GM23338 (cell line): Measurements from ENCODE around the gene BAHCC1. TPM values are rescaled to one million over a fixed set of nuclear protein-coding genes. Genes with fewer than 3 reads are reported as not detected.

Source experiments
- ATAC-seq: fragments of 200-7000 bp; cut with Tn5 transposase; 3 replicates; pipeline ENCODE4 v1.9.1; 2020
- DNase-seq: peaks from one replicate; pipeline ENCODE4 v3.0.0-alpha.2; 2015; ENCODE audit warnings: low spot score
- H2AFZ ChIP-seq: fragments of 200-600 bp; sonication (generic); 2 replicates; pipeline ENCODE4 v1.8.0; 2016; ENCODE audit warnings: antibody characterized with exemption, mild to moderate bottlenecking, moderate library complexity
- H3F3A ChIP-seq: fragments of 200-600 bp; sonication (generic); replicated peaks from 2 replicates; pipeline ENCODE4 v1.8.0; 2017; ENCODE audit warnings: antibody characterized with exemption, mixed run types, low read depth
- H3K27ac ChIP-seq: fragments of 200-600 bp; sonication (generic); 2 replicates; pipeline ENCODE4 v1.6.1; 2016; ENCODE audit warnings: low read depth
- H3K27me3 ChIP-seq: fragments of 200-600 bp; sonication (generic); 2 replicates; pipeline ENCODE4 v1.8.0; 2016; ENCODE audit warnings: mild to moderate bottlenecking, mixed run types, moderate library complexity; ENCODE audit not compliant: insufficient read depth
- H3K36me3 ChIP-seq: fragments of 200-600 bp; sonication (generic); 2 replicates; pipeline ENCODE4 v1.8.0; 2016; ENCODE audit warnings: mild to moderate bottlenecking; ENCODE audit not compliant: insufficient read depth
- H3K4me1 ChIP-seq: fragments of 200-600 bp; sonication (generic); 2 replicates; pipeline ENCODE4 v1.8.0; 2016; ENCODE audit warnings: mild to moderate bottlenecking, moderate library complexity; ENCODE audit not compliant: insufficient read depth
- H3K4me2 ChIP-seq: fragments of 200-600 bp; sonication (generic); 2 replicates; pipeline ENCODE4 v1.7.1; 2017; ENCODE audit warnings: mixed run types
- H3K4me3 ChIP-seq: fragments of 200-600 bp; sonication (generic); 2 replicates; pipeline ENCODE4 v1.6.1; 2016; ENCODE audit warnings: mixed run types
- H3K79me2 ChIP-seq: fragments of 200-600 bp; sonication (generic); replicated peaks from 2 replicates; pipeline ENCODE4 v1.8.0; 2017; ENCODE audit warnings: mild to moderate bottlenecking; ENCODE audit not compliant: insufficient read depth
- H3K9me2 ChIP-seq: fragments of 200-600 bp; sonication (generic); 2 replicates; pipeline ENCODE4 v1.8.0; 2017; ENCODE audit not compliant: insufficient read depth
- H4K20me1 ChIP-seq: fragments of 200-600 bp; sonication (generic); replicated peaks from 2 replicates; pipeline ENCODE4 v1.8.0; 2017; ENCODE audit warnings: mild to moderate bottlenecking; ENCODE audit not compliant: insufficient read depth
- H3K27ac Mint-ChIP-seq: 2 replicates; pipeline ENCODE4 v1.8.0; 2020; ENCODE audit warnings: inconsistent platforms, mild to moderate bottlenecking, moderate library complexity, mixed read lengths
- H3K27me3 Mint-ChIP-seq: 3 replicates; pipeline ENCODE4 v1.8.0; 2022; ENCODE audit warnings: low read depth, mild to moderate bottlenecking, moderate library complexity, mixed read lengths, inconsistent platforms; ENCODE audit not compliant: insufficient read depth, poor library complexity
- H3K36me3 Mint-ChIP-seq: 3 replicates; pipeline ENCODE4 v1.8.0; 2021; ENCODE audit warnings: low read depth, mild to moderate bottlenecking, inconsistent platforms, moderate library complexity, mixed read lengths
- H3K4me1 Mint-ChIP-seq: 3 replicates; pipeline ENCODE4 v1.8.0; 2020; ENCODE audit warnings: mild to moderate bottlenecking, inconsistent platforms, mixed read lengths
- H3K4me3 Mint-ChIP-seq: 3 replicates; pipeline ENCODE4 v1.8.0; 2021; ENCODE audit warnings: moderate library complexity, mild to moderate bottlenecking, inconsistent platforms, mixed read lengths
- H3K9me3 Mint-ChIP-seq: 3 replicates; pipeline ENCODE4 v1.8.0; 2020; ENCODE audit warnings: moderate library complexity, mild to moderate bottlenecking, inconsistent platforms, mixed read lengths
- CREB1 ChIP-seq: fragments of 250-450 bp; sonication (Bioruptor Pico); IDR thresholded peaks from 2 replicates; pipeline ENCODE4 v1.5.0; 2020; ENCODE audit warnings: low read depth, mild to moderate bottlenecking, moderate library complexity
- EZH2 ChIP-seq: fragments of 200-600 bp; sonication (generic); IDR thresholded peaks from one replicate; pipeline ENCODE4 v1.8.0; 2017; ENCODE audit warnings: antibody characterized with exemption, mild to moderate bottlenecking, low read depth; ENCODE audit not compliant: unreplicated experiment
- JUNB ChIP-seq: IDR thresholded peaks from one replicate; pipeline ENCODE4 v1.6.1; 2016; ENCODE audit warnings: antibody characterized with exemption; ENCODE audit not compliant: unreplicated experiment
- NANOG ChIP-seq: IDR thresholded peaks from 2 replicates; pipeline ENCODE4 v1.6.1; 2016; ENCODE audit warnings: antibody characterized with exemption, borderline replicate concordance
- POLR2AphosphoS5 ChIP-seq: IDR thresholded peaks from 2 replicates; pipeline ENCODE4 v1.6.1; 2016; ENCODE audit warnings: antibody characterized with exemption, low read depth
- ZNF114 ChIP-seq: fragments of 250-450 bp; sonication (Bioruptor Pico); IDR thresholded peaks from 2 replicates; pipeline ENCODE4 v1.5.0; 2020; ENCODE audit warnings: mild to moderate bottlenecking, moderate library complexity
- polyA plus RNA-seq: library from polyadenylated mRNA; unstranded; fragments of >200 nt; fragmentation: Nextera tagmentation; extraction: Ambion mirVana; gene quantifications from 2 replicates; pipeline ENCODE4 v1.2.1, GENCODE V29; 2016
- total RNA-seq: library from RNA; depleted of rRNA; stranded (reverse); fragments of >200 nt; shearing (Covaris generic); gene quantifications from 2 replicates; pipeline ENCODE4 v1.2.3, GENCODE V29; 2014
- TF ChIP-seq, protein P1 (sequence below), 2 experiments: fragments of 200-600 bp in 1 of 2; sonication (generic) in 1 of 2; conservative IDR thresholded peaks; 2 replicates each; pipeline versions ENCODE4 v1.5.1 to v1.6.1; 2016 to 2017; ENCODE audit warnings: antibody characterized with exemption in 2 of 2, low read depth in 2 of 2, mild to moderate bottlenecking in 2 of 2, moderate library complexity in 1 of 2
- TF ChIP-seq, protein P2 (sequence below): IDR thresholded peaks from 2 replicates; pipeline ENCODE4 v1.6.1; 2016; ENCODE audit warnings: antibody characterized with exemption
- TF ChIP-seq, protein P3 (sequence below): fragments of 250-450 bp; sonication (Bioruptor Pico); IDR thresholded peaks from 2 replicates; pipeline ENCODE4 v1.5.0; 2020; ENCODE audit warnings: mild to moderate bottlenecking, moderate library complexity

The BAHCC1 gene
- total and polyA plus RNA-seq, 2 experiments from 2014 or later, result 0.24 to 1.1 TPM

DNA sequence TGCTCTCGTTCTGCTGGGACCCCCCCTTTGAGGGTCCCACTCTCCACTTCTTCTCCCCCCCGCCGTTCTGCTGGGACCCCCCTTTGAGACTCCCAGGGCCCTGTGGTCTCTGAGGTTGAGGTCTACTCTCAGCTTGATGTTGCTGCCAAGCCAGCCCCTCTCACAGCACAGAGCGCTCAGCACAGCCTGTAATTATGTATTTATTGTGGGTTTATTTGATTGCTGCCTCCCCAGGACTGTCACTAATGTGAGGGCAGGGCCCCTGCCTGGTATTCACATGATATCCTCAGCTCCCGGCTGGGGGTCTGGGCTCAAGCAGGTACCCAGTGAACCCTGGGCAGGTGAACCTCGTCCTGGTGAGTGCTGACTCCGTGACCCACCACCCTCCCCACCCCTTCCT, 81.9 kb downstream of the BAHCC1 start:
- TF ChIP-seq JUNB (no peak), EZH2 (no peak), POLR2AphosphoS5 (no peak)
- TF ChIP-seq, protein P1, sequence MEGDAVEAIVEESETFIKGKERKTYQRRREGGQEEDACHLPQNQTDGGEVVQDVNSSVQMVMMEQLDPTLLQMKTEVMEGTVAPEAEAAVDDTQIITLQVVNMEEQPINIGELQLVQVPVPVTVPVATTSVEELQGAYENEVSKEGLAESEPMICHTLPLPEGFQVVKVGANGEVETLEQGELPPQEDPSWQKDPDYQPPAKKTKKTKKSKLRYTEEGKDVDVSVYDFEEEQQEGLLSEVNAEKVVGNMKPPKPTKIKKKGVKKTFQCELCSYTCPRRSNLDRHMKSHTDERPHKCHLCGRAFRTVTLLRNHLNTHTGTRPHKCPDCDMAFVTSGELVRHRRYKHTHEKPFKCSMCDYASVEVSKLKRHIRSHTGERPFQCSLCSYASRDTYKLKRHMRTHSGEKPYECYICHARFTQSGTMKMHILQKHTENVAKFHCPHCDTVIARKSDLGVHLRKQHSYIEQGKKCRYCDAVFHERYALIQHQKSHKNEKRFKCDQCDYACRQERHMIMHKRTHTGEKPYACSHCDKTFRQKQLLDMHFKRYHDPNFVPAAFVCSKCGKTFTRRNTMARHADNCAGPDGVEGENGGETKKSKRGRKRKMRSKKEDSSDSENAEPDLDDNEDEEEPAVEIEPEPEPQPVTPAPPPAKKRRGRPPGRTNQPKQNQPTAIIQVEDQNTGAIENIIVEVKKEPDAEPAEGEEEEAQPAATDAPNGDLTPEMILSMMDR (conservative IDR thresholded peaks at IDR 0.05; ENCODE audit: low read depth in 2 of 2), result no peak
- no peaks in the 10 kb centered on the region for H3K36me3 ChIP-seq
- no peaks in the 10 kb centered on the region for H3K9me2 ChIP-seq
- no peaks in the 10 kb centered on the region; the same call in 2 of the 3 replicates for H3K36me3 Mint-ChIP-seq
- H3K79me2 ChIP-seq, result no peaks in the 10 kb centered on the region
- DNase-seq, result no peak
- H2AFZ ChIP-seq, result no peak overlapping the region
- no peaks in the 10 kb centered on the region for H3K4me1 ChIP-seq
- no peak overlapping the region for H3K27ac Mint-ChIP-seq
- no peak overlapping the region for H3K4me3 ChIP-seq
- peaks cover 23% of the 10 kb centered on the region for H3K27me3 ChIP-seq
- H3K4me2 ChIP-seq, result no peak overlapping the region
- H4K20me1 ChIP-seq, result no peaks in the 10 kb centered on the region
- H3F3A ChIP-seq, result no peaks in the 10 kb centered on the region
- H3K9me3 Mint-ChIP-seq, result peaks cover 4% of the 10 kb centered on the region; the same call in 1 of the 3 replicates
- H3K27me3 Mint-ChIP-seq, result peaks cover 27% of the 10 kb centered on the region
- H3K4me3 Mint-ChIP-seq, result no peak overlapping the region
- no peaks in the 10 kb centered on the region; the same call in 2 of the 3 replicates for H3K4me1 Mint-ChIP-seq
- no peak overlapping the region for H3K27ac ChIP-seq
- ATAC-seq, result no peak

DNA sequence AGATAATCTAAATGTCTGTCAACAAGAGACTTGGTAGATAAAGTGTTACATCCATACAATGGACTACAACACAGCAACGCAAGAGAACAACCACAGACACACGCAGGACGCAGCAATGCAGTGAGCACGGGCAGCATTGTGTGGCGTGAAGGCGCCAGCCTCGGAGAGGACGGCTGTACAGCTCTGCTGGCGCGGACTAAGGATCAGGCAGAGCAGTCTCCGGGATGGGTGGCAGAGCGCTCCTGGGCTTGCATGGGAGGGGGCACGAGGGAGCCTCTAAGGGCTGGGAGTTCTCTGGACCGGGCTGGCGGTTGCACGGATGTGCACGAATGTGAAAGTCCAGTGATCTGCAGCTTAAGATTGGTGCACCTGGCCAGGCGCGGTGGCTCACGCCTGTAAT, 82.9 kb downstream of the BAHCC1 start:
- Histone ChIP-seq H4K20me1 (no peaks in the 10 kb centered on the region), H3K27me3 (peaks cover 32% of the 10 kb centered on the region), H3K36me3 (no peaks in the 10 kb centered on the region), H3F3A (no peaks in the 10 kb centered on the region), H3K4me1 (no peaks in the 10 kb centered on the region; the same call in 1 of the 2 replicates), H3K79me2 (no peaks in the 10 kb centered on the region), H3K4me3 (no peak overlapping the region), H3K9me2 (no peaks in the 10 kb centered on the region), H3K4me2 (no peak overlapping the region), H3K27ac (no peak overlapping the region), H2AFZ (no peak overlapping the region)
- DNase-seq (no peak), ATAC-seq (no peak)
- Mint-ChIP-seq H3K27ac (no peak overlapping the region), H3K36me3 (no peaks in the 10 kb centered on the region; the same call in 2 of the 3 replicates), H3K9me3 (peaks cover 3% of the 10 kb centered on the region; the same call in 1 of the 3 replicates), H3K4me1 (no peaks in the 10 kb centered on the region; the same call in 2 of the 3 replicates), H3K27me3 (peaks cover 33% of the 10 kb centered on the region), H3K4me3 (no peak overlapping the region)
- no peak for TF ChIP-seq ZNF114 (CRISPR knock-in tag)
- no peak for TF ChIP-seq CREB1
- TF ChIP-seq, protein P2, sequence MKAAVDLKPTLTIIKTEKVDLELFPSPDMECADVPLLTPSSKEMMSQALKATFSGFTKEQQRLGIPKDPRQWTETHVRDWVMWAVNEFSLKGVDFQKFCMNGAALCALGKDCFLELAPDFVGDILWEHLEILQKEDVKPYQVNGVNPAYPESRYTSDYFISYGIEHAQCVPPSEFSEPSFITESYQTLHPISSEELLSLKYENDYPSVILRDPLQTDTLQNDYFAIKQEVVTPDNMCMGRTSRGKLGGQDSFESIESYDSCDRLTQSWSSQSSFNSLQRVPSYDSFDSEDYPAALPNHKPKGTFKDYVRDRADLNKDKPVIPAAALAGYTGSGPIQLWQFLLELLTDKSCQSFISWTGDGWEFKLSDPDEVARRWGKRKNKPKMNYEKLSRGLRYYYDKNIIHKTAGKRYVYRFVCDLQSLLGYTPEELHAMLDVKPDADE, result no peak
- TF ChIP-seq POLR2AphosphoS5, result no peak
- TF ChIP-seq, protein P3, sequence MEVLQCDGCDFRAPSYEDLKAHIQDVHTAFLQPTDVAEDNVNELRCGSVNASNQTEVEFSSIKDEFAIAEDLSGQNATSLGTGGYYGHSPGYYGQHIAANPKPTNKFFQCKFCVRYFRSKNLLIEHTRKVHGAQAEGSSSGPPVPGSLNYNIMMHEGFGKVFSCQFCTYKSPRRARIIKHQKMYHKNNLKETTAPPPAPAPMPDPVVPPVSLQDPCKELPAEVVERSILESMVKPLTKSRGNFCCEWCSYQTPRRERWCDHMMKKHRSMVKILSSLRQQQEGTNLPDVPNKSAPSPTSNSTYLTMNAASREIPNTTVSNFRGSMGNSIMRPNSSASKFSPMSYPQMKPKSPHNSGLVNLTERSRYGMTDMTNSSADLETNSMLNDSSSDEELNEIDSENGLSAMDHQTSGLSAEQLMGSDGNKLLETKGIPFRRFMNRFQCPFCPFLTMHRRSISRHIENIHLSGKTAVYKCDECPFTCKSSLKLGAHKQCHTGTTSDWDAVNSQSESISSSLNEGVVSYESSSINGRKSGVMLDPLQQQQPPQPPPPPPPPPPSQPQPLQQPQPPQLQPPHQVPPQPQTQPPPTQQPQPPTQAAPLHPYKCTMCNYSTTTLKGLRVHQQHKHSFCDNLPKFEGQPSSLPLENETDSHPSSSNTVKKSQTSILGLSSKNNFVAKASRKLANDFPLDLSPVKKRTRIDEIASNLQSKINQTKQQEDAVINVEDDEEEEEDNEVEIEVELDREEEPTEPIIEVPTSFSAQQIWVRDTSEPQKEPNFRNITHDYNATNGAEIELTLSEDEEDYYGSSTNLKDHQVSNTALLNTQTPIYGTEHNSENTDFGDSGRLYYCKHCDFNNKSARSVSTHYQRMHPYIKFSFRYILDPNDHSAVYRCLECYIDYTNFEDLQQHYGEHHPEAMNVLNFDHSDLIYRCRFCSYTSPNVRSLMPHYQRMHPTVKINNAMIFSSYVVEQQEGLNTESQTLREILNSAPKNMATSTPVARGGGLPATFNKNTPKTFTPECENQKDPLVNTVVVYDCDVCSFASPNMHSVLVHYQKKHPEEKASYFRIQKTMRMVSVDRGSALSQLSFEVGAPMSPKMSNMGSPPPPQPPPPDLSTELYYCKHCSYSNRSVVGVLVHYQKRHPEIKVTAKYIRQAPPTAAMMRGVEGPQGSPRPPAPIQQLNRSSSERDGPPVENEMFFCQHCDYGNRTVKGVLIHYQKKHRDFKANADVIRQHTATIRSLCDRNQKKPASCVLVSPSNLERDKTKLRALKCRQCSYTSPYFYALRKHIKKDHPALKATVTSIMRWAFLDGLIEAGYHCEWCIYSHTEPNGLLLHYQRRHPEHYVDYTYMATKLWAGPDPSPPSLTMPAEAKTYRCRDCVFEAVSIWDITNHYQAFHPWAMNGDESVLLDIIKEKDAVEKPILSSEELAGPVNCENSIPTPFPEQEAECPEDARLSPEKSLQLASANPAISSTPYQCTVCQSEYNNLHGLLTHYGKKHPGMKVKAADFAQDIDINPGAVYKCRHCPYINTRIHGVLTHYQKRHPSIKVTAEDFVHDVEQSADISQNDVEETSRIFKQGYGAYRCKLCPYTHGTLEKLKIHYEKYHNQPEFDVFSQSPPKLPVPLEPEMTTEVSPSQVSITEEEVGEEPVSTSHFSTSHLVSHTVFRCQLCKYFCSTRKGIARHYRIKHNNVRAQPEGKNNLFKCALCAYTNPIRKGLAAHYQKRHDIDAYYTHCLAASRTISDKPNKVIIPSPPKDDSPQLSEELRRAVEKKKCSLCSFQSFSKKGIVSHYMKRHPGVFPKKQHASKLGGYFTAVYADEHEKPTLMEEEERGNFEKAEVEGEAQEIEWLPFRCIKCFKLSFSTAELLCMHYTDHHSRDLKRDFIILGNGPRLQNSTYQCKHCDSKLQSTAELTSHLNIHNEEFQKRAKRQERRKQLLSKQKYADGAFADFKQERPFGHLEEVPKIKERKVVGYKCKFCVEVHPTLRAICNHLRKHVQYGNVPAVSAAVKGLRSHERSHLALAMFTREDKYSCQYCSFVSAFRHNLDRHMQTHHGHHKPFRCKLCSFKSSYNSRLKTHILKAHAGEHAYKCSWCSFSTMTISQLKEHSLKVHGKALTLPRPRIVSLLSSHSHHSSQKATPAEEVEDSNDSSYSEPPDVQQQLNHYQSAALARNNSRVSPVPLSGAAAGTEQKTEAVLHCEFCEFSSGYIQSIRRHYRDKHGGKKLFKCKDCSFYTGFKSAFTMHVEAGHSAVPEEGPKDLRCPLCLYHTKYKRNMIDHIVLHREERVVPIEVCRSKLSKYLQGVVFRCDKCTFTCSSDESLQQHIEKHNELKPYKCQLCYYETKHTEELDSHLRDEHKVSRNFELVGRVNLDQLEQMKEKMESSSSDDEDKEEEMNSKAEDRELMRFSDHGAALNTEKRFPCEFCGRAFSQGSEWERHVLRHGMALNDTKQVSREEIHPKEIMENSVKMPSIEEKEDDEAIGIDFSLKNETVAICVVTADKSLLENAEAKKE (CRISPR knock-in tag), result no peak
- TF ChIP-seq, protein P1 (conservative IDR thresholded peaks at IDR 0.05; ENCODE audit: low read depth in 2 of 2), result no peak
- TF ChIP-seq NANOG, result no peak
- no peak for TF ChIP-seq JUNB
- no peak for TF ChIP-seq EZH2
